Astrocyte of the spinal cord (primary cell): ENCODE data around the gene ANGEL1.

Experiments used
- DNase-seq: peaks from one replicate; pipeline ENCODE4 v3.0.0; 2011; ENCODE audit warnings: low read depth, low spot score
- H3K4me3 ChIP-seq: 2 replicates; pipeline ENCODE4 v1.5.1; 2011; ENCODE audit warnings: low read depth, mild to moderate bottlenecking, low read length, moderate library complexity
- in situ Hi-C: cut with HindIII; loops from 2 replicates; pipeline ENCODE4 v1.10.0; 2017; ENCODE audit warnings: low sequenced_read_pairs
- TF ChIP-seq, protein P1 (sequence below): IDR thresholded peaks from 2 replicates; pipeline ENCODE4 v1.5.1; 2012; ENCODE audit warnings: low read depth, mild to moderate bottlenecking, low read length, inconsistent platforms

The ANGEL1 gene

GRCh38 chr14:76777721-76778120, 35.0 kb downstream of the ANGEL1 start:
- in situ Hi-C loops: no loop called here

DNA sequence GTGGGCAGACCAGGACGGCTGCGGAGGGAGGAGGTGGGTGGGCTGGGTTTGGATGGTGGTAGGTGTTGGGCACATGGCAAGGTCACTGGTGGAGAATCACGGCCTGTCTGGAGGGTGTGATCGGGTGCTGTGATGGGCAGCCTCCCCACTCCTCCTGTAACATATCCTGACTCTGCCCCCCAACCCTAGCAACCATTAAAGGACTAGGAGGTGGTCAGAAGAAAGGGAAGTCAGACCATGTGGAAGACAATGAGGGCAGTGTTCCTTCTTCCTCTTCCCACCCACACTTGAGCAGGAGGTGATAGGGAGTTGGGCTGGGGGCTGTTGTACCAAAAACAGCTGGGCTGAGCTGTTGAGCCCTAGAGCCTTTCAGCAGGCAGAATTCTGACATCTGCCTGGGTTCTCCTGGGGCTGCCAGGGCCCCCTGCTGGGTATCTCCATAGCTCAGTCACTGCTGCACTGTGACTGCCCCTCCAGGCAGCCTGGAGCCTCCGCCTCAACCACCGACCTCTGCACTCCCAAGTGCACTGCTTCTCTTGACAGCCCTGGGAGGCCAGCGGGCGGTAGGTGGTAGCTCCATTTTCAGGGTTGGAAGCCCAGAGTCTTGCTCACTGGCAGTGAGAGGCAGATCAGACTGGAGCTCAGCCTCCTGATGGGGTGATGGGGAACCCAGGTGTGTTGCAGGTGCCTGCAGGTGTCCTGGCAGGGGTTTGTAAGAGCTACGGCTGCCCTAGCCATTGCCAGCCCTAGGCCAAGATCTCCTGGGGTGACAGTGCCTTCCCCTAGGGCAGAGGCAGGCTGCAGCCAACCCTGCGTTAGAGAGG, 36.0 kb downstream of the ANGEL1 start:
- no peak for DNase-seq
- in situ Hi-C loops: no loop called here
- TF ChIP-seq, protein P1, sequence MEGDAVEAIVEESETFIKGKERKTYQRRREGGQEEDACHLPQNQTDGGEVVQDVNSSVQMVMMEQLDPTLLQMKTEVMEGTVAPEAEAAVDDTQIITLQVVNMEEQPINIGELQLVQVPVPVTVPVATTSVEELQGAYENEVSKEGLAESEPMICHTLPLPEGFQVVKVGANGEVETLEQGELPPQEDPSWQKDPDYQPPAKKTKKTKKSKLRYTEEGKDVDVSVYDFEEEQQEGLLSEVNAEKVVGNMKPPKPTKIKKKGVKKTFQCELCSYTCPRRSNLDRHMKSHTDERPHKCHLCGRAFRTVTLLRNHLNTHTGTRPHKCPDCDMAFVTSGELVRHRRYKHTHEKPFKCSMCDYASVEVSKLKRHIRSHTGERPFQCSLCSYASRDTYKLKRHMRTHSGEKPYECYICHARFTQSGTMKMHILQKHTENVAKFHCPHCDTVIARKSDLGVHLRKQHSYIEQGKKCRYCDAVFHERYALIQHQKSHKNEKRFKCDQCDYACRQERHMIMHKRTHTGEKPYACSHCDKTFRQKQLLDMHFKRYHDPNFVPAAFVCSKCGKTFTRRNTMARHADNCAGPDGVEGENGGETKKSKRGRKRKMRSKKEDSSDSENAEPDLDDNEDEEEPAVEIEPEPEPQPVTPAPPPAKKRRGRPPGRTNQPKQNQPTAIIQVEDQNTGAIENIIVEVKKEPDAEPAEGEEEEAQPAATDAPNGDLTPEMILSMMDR: no peak
- no peak overlapping the region for H3K4me3 ChIP-seq

More at GRCh38 chr14:76777721-76778120, 35.0 kb downstream of the ANGEL1 start:
- TF ChIP-seq, protein P1: no peak
- H3K4me3 ChIP-seq: no peak overlapping the region
- no peak for DNase-seq

GRCh38 chr14:76775695-76776427, 36.8 kb downstream of the ANGEL1 start:
- H3K4me3 ChIP-seq: no peak overlapping the region
- TF ChIP-seq, protein P1: no peak
- DNase-seq: no peak
- in situ Hi-C loops: no loop called here

DNA sequence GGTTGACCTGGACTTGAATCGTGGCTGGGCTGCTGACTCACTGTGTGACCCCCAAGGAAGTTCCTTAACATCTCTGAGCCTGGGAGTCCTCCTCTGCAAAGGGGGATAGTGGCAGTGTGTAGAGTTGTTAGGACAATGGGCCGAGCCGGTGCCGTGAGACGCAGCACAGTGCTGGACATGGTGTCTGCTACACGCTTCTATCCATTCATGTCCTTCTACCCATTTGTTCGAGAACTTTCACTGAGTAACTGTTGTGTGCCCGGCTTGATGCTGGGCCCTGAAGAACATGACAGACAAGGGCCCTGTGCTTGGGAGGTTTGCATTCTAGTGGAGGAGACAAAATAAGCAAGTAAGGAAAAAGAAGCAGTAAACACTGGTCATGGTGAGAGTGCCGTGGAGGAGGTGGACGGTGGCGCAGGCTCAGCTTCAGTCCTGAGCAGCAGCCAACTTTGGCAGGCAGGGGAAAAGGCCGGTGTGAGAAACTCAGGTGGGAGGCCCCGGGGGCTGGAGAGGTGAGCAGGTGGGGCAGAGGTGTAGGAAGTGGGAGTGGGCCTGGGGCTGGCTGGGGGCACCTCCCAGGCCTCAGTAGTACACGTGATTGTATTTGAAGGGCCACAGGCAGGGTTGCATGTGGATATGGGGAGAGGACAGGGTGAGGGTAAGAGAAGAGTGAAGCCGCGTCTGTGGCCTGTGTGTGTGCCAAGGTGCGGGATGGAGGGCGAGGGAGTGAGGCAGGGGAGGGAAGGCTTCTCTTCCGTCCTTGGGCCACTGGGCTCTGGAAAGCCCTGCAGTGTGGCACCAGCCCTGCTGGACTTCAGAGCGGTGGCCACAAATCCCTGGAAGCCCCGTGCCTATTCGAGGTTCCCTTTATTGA, 37.6 kb downstream of the ANGEL1 start:
- no peak overlapping the region for H3K4me3 ChIP-seq
- TF ChIP-seq, protein P1: no peak
- in situ Hi-C loops: no loop called here
- no peak for DNase-seq

- no peak overlapping the region for H3K4me3 ChIP-seq
- TF ChIP-seq, protein P1: no peak
- DNase-seq: no peak
- in situ Hi-C loops: no loop called here
Measured at GRCh38 chr14:76773956-76774820, 38.5 kb downstream of the ANGEL1 start.
